GM06990 (cell line): ENCODE measurements around the gene BMPR1B.

Experiments
- DNase-seq: peaks from one replicate; pipeline ENCODE4 v3.0.0-alpha.2; 2011; ENCODE audit not compliant: insufficient read length; ENCODE audit errors: extremely low read depth
- H3K27me3 ChIP-seq: replicated peaks from 2 replicates; pipeline ENCODE4 v1.6.0; 2011; ENCODE audit warnings: low read length; ENCODE audit not compliant: control insufficient read depth, insufficient read depth
- H3K36me3 ChIP-seq: 2 replicates; pipeline ENCODE4 v1.5.1; 2011; ENCODE audit warnings: low read length; ENCODE audit not compliant: control insufficient read depth, insufficient read depth
- H3K4me3 ChIP-seq: replicated peaks from 2 replicates; pipeline ENCODE4 v1.5.1; 2011; ENCODE audit warnings: low read depth, mild to moderate bottlenecking, control low read depth, low read length
- CTCF ChIP-seq: IDR thresholded peaks from 2 replicates; pipeline ENCODE4 v1.5.1; 2011; ENCODE audit warnings: low read length, control low read depth, mild to moderate bottlenecking, inconsistent platforms; ENCODE audit not compliant: insufficient read depth, poor library complexity, severe bottlenecking

Gene BMPR1B

GRCh38 chr4:94722270-94722669, 35.5 kb upstream of the BMPR1B start:
- DNase-seq, result no peak
- no peak for TF ChIP-seq CTCF
- no peaks in the 10 kb centered on the region for H3K36me3 ChIP-seq
- H3K27me3 ChIP-seq, result no peaks in the 10 kb centered on the region
- no peak overlapping the region for H3K4me3 ChIP-seq

GRCh38 chr4:94722748-94723147, 35.0 kb upstream of the BMPR1B start:
- Histone ChIP-seq H3K27me3 (no peaks in the 10 kb centered on the region), H3K4me3 (no peak overlapping the region), H3K36me3 (no peaks in the 10 kb centered on the region)
- no peak for DNase-seq
- TF ChIP-seq CTCF, result no peak

- TF ChIP-seq CTCF, result no peak
- DNase-seq, result no peak
- no peaks in the 10 kb centered on the region for H3K27me3 ChIP-seq
- no peaks in the 10 kb centered on the region for H3K36me3 ChIP-seq
- no peak overlapping the region for H3K4me3 ChIP-seq
These were observed 33.6 kb upstream of the BMPR1B start for GRCh38 chr4:94724016-94724790.

- TF ChIP-seq CTCF, result no peak
- DNase-seq, result no peak
- H3K36me3 ChIP-seq, result no peaks in the 10 kb centered on the region
- H3K4me3 ChIP-seq, result no peak overlapping the region
- no peaks in the 10 kb centered on the region for H3K27me3 ChIP-seq
These were observed 31.1 kb upstream of the BMPR1B start for GRCh38 chr4:94726524-94727123.

- TF ChIP-seq CTCF, result no peak
- H3K4me3 ChIP-seq, result no peak overlapping the region
- no peaks in the 10 kb centered on the region for H3K27me3 ChIP-seq
- no peak for DNase-seq
- H3K36me3 ChIP-seq, result no peaks in the 10 kb centered on the region
These were observed 29.5 kb upstream of the BMPR1B start for GRCh38 chr4:94728056-94728766.
